Left lobe of liver (tissue), 2 donors: ENCODE measurements around the gene SNRNP200. TPM values are rescaled to one million over a fixed set of nuclear protein-coding genes. Genes with fewer than 3 reads are reported as not detected.
"Not testable (repeated sequence)": the region's sequence is repeated elsewhere in the genome, so short reads cannot be mapped to it uniquely, and the experiment has no call there.

Experiments used
- ATAC-seq: fragments of 200-7000 bp; cut with Tn5 transposase; one replicate; pipeline ENCODE4 v1.9.1; 2020; ENCODE audit warnings: mild to moderate bottlenecking, moderate library complexity
- DNase-seq: peaks from one replicate; pipeline ENCODE4 v3.0.0-alpha.2; 2020; ENCODE audit warnings: low spot score
- total RNA-seq: library from RNA; stranded (reverse); gene quantifications from one replicate; pipeline ENCODE4 v1.2.1, GENCODE V29; 2021
- donor health status: DM: no; HTN: no; CAD: no; lungs with moderate emphysema.
- donor health status: DM: no; HTN: yes; CAD: no.

The SNRNP200 gene
- total RNA-seq, 1 donor from 2014 or later, result 49.7 TPM

DNA sequence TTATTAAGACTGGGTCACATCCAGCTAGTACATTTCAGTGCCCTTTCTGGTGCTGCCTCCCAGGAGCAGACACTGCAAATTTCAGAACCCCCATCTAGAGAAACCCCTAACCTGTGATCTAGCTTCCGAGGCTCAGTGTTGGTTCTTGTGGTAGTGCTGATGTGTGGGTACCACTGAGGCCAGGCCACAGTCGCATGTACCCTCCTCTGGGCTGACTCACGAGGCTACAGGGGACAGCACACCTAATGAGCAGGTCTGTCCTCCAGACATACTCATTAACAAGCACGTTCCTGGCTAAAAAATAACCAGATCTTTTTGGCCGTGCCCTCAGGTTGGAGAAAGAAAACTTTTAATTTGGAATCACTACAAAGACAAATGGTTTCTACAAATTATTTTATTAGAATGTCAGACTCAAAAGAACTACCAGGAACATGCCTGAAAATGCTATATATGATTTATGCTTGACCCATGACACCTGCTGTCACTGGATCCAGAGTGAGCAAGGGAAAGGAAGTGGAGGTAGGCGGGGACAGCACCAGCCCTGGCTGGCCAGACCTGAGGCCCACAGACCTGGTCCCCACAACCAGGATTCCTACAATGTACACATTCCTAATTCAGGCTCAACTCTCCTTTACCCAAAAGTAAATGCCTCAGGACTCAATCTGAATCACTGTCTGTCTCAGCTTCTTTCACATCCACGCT, 30.8 kb downstream of the SNRNP200 start:
- peak; percentile 10 for ATAC-seq
- DNase-seq, result no peak

GRCh38 chr2:96273763-96274162, 31.6 kb downstream of the SNRNP200 start:
- ATAC-seq (no peak), DNase-seq (no peak)

DNA sequence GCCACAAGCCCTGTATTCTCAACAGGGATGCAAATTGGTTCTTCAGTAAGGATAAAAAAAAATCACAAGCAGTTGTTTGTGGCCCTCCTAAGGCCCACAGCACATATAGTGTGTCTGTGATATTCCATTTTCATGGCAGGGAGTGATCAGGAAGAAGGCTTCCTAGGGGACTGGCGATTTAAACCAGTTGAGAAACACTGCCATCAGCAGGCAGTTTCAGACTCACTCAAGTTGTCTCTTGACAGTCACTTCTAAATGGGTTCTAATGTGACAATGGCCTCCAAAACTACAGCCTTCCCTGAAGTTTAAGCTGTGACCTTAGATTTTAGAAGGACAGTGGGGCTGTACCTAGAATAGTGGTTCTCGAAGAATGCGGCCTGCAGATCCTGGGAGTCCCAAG, 33.4 kb downstream of the SNRNP200 start:
- peak; percentile 56 for ATAC-seq

GRCh38 chr2:96267159-96267971, 38.0 kb downstream of the SNRNP200 start:
- ATAC-seq (no peak), DNase-seq (no peak)

More for the DNA sequence above, 33.4 kb downstream of the SNRNP200 start:
- no peak for DNase-seq

DNA sequence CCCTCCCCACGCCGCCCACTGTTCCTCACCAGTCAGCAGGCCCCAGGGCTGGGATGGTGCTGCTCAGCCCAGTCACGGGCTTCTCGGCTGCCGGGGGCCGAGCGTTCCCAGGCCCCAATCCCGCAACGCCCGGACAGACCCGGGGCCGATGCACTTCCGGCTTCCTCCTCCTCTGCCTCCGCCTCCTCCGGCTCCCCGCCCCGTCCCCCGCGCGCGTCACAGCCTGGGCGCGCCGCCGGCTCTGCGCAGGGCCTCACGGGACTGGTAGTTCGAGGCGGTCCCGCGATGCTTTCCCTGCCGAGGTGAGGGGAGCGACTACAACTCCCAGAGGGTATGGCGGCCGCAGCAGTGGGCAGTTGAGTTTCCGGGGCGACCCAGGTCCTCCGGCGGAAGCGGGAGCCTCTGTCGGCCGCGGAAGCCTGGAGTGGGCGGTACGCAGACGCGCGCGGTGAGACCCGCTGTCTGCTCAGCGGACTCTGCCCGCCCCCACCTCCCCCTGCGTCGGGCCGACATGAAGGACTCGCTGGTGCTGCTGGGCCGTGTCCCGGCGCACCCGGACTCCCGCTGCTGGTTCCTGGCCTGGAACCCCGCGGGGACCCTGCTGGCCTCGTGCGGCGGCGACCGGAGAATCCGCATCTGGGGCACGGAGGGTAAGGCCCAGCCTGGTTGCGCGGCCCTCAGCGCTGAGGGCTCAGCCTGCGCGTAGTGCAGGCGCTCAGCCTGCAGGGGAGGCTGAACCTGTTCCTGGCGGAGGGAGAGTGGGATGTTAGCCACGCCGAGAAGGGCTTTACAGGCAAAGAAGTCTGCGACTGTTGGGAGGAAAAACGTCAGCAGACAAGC, 39.3 kb downstream of the SNRNP200 start, which contains the start of the genes CIAO1 and TMEM127:
TSS of gene CIAO1 (plus strand) at position 386 of the 840 bp plus-strand sequence. CDS start at position 512, 126 bp downstream.
TSS of gene TMEM127 (minus strand) at position 158 of the 840 bp plus-strand sequence. CDS start 616 bp downstream, outside the sequence.
- DNase-seq (peak; percentile 99), ATAC-seq (peak; percentile 94)

- no peak for DNase-seq
Observed at GRCh38 chr2:96265349-96265839, 40.0 kb downstream of the SNRNP200 start.

DNA sequence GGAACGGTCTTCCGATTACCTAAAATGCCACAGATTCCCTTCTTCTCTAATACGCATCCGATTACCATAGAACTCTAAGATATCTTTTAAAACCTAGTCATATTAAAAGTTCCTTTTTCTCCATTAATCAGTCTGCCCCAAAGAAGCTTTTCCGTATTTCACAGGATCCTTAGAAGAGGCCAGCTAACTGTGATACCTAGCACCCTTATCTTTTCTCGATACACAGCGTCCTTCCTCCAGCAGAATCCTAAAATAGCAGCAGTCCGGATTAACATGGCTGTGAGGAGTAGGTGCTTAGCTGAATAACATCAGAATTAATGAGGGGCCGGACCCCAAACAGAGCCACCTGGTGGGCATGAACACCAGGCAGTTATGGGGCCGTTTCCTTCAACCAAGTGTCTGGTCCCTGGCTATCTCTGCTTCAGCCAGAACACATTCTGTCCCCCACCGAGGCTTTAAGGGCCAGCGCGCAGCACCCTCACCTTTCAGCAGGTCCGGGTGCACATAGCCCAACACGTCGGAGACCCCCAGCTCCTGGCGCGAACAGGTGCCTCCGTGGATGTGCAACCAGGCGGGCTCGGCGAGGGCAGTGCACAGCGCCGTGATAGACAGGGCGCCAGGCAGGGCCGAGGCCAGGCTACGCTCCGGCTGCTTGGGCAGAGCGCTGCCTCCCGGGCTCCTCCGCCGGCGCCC, 40.5 kb downstream of the SNRNP200 start:
- no peak for DNase-seq
- peak; percentile 3 for ATAC-seq

More at GRCh38 chr2:96265349-96265839, 40.0 kb downstream of the SNRNP200 start:
- peak; percentile 7 for ATAC-seq

GRCh38 chr2:96264086-96264485, 41.3 kb downstream of the SNRNP200 start:
- no peak for ATAC-seq
- DNase-seq, result no peak

- ATAC-seq, result no peak
Observed at GRCh38 chr2:96262306-96262705, 43.0 kb downstream of the SNRNP200 start.

GRCh38 chr2:96261328-96262003, 43.9 kb downstream of the SNRNP200 start:
- peak; percentile 19 for ATAC-seq
- DNase-seq, result no peak

More at GRCh38 chr2:96262306-96262705, 43.0 kb downstream of the SNRNP200 start:
- no peak for DNase-seq

- ATAC-seq, result peak; percentile 82
- peak; percentile 87 for DNase-seq
Observed at GRCh38 chr2:96260387-96261260, 44.7 kb downstream of the SNRNP200 start.

GRCh38 chr2:96259497-96259921, 45.8 kb downstream of the SNRNP200 start:
- DNase-seq (no peak), ATAC-seq (peak; percentile 7)

- no peak for DNase-seq
Observed at GRCh38 chr2:96258166-96259022, 47.0 kb downstream of the SNRNP200 start.

DNA sequence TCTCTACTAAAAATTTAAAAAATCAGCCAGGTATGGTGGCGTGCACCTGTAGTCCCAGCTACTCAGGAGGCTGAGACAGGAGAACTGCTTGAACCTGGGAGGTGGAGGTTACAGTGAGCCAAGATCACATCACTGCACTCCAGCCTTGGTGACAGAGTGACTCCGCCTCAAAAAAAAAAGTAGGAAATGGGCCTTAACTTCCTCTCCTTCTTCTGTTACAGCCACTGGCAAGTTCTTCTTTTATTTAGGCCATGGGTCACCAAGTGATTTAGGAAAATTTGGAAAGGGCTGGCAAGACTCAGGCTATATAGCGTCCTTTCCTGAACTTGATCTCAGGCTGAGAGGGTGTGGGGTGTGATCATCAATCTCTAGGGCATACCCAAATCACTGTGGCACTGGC, 47.6 kb downstream of the SNRNP200 start:
- not testable (repeated sequence) for ATAC-seq, DNase-seq

More at GRCh38 chr2:96258166-96259022, 47.0 kb downstream of the SNRNP200 start:
- ATAC-seq, result no peak

GRCh38 chr2:96256611-96257113, 48.7 kb downstream of the SNRNP200 start:
- ATAC-seq (no peak), DNase-seq (no peak)

- peak; percentile 20 for ATAC-seq
- DNase-seq, result no peak
Observed at GRCh38 chr2:96254571-96254970, 50.8 kb downstream of the SNRNP200 start.

DNA sequence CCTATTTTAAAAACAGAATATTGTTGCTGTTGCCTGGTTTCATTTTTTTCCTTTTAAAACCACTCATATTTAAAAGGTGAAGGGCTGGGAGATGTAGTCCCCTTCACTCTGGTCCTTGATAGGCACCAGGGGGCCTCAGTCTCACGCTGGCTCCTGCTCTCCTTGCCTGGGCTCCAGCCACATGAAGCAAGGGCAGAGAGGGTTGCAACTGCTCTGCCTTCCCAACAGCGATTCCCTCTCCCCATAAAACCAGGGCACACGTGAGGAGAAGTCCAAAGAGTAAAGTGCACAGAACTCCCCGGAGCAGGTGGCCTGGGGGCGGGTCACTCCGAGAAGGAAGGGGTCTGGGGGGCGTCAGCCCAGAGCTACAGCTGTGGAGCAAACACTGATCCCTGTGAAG, 52.3 kb downstream of the SNRNP200 start:
- DNase-seq (peak; percentile 65), ATAC-seq (peak; percentile 83)
